Hepatocyte (in vitro differentiated cells): Measurements from ENCODE around the gene DRD5. TPM values are rescaled to one million over a fixed set of nuclear protein-coding genes. Genes with fewer than 3 reads are reported as not detected.

Experiments used
- DNase-seq: peaks from one replicate; pipeline ENCODE4 v3.0.0-alpha.2; 2016; ENCODE audit warnings: low spot score
- H2AFZ ChIP-seq: fragments of 200-600 bp; sonication (generic); 2 replicates; pipeline ENCODE4 v1.6.0; 2016; ENCODE audit warnings: antibody characterized with exemption, mild to moderate bottlenecking
- H3K27ac ChIP-seq: fragments of 200-600 bp; sonication (generic); 2 replicates; pipeline ENCODE4 v1.5.1; 2016; ENCODE audit warnings: mild to moderate bottlenecking
- H3K27me3 ChIP-seq: fragments of 200-600 bp; sonication (generic); 2 replicates; pipeline ENCODE4 v1.6.1; 2016
- H3K36me3 ChIP-seq: fragments of 200-600 bp; sonication (generic); replicated peaks from 2 replicates; pipeline ENCODE4 v1.5.1; 2016; ENCODE audit warnings: low read depth; ENCODE audit not compliant: insufficient read depth
- H3K4me1 ChIP-seq: fragments of 200-600 bp; sonication (generic); 2 replicates; pipeline ENCODE4 v1.5.1; 2016; ENCODE audit warnings: mild to moderate bottlenecking, moderate library complexity; ENCODE audit not compliant: insufficient read depth
- H3K4me2 ChIP-seq: fragments of 200-600 bp; sonication (generic); 2 replicates; pipeline ENCODE4 v1.6.0; 2016
- H3K4me3 ChIP-seq: fragments of 200-600 bp; sonication (generic); 2 replicates; pipeline ENCODE4 v1.5.1; 2016; ENCODE audit warnings: mild to moderate bottlenecking
- H3K79me2 ChIP-seq: fragments of 200-600 bp; sonication (generic); 2 replicates; pipeline ENCODE4 v1.6.0; 2017; ENCODE audit warnings: mild to moderate bottlenecking
- H3K9me2 ChIP-seq: fragments of 200-600 bp; sonication (generic); replicated peaks from 2 replicates; pipeline ENCODE4 v1.6.0; 2017; ENCODE audit warnings: mild to moderate bottlenecking; ENCODE audit not compliant: insufficient read depth
- H3K9me3 ChIP-seq: fragments of 200-600 bp; sonication (generic); 2 replicates; pipeline ENCODE4 v1.5.1; 2016; ENCODE audit warnings: low read depth, mild to moderate bottlenecking
- H4K20me1 ChIP-seq: fragments of 200-600 bp; sonication (generic); 2 replicates; pipeline ENCODE4 v1.6.0; 2016; ENCODE audit warnings: mild to moderate bottlenecking; ENCODE audit not compliant: insufficient read depth, poor library complexity, severe bottlenecking
- EZH2 ChIP-seq: fragments of 200-600 bp; sonication (generic); IDR thresholded peaks from 2 replicates; pipeline ENCODE4 v1.6.1; 2016; ENCODE audit warnings: antibody characterized with exemption, mild to moderate bottlenecking, borderline replicate concordance
- EZH2phosphoT487 ChIP-seq: fragments of 200-600 bp; sonication (generic); IDR thresholded peaks from one replicate; pipeline ENCODE4 v1.6.1; 2018; ENCODE audit warnings: antibody characterized with exemption, mild to moderate bottlenecking, low read depth, moderate library complexity; ENCODE audit not compliant: unreplicated experiment, severe bottlenecking
- WGBS: methylation state at CpG from one replicate; pipeline ENCODE4 v1.1.6; 2016; ENCODE audit warnings: low lambda C conversion rate; ENCODE audit errors: missing lambda C conversion rate; 5-methylcytosine and 5-hydroxymethylcytosine counted together
- polyA plus RNA-seq: library from polyadenylated mRNA; unstranded; fragments of >200 nt; fragmentation: Nextera tagmentation; extraction: Ambion mirVana; gene quantifications from 2 replicates; pipeline ENCODE4 v1.2.1, GENCODE V29; 2016
- total RNA-seq: library from RNA; depleted of rRNA; stranded (reverse); fragments of >200 nt; gene quantifications from 2 replicates; pipeline ENCODE4 v1.2.3, GENCODE V29; 2014
- TF ChIP-seq, protein P1 (sequence below): fragments of 200-600 bp; sonication (generic); IDR thresholded peaks from 2 replicates; pipeline ENCODE4 v1.5.1; 2016; ENCODE audit warnings: antibody characterized with exemption, mild to moderate bottlenecking; ENCODE audit not compliant: poor library complexity

The DRD5 gene
- total and polyA plus RNA-seq, 2 experiments from 2014 or later: not detected

DNA sequence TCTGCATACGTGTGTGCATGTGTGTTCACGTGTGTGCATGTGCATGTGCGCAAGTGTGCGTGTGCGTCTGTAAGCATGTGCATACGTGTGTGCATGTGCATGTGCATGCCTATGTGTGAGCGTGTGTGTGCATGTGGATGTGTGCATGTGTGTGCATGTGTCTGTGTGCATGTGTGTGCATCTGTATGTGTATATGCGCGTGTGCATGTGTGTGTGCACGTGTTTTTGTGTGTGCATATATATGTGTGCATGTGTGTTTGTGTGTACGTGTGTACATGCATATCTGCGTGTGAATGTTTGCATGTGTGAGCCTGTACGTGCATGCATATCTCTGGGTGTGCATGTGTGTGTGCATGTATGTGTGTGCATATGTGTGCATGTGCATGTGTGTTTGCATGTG is 35.7 kb upstream of the DRD5 start:
- no peak overlapping the region for H2AFZ ChIP-seq

DNA sequence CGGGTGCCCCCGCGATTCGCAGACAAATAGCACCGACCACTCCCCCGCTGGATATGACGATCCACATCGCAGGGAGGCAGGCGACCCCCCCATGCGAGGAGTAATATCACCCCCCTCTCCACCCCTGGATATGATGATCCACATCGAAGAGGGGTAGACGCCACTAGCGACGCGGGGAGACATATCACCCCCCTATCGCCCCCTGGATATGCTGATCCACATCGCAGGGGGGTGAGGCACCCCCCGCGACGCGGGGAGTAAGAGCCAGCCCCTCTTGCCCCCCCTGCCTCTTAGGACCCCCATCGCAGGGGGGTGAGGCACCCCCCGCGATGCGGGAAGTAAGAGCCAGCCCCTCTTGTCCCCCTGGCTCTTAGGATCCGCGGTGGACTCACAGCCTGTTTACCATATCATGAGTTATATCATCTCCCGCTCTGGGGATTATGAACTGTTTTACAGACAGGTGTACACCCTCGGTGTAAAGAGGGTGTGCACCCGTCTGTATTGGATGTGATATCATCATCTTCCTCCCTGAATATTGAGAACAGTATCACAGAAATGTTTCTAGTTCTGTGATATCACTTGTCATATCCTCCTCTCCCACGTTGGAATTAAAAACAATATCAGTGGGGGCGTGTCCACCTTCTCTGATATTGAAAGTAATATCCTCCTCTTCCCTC is 22.7 kb upstream of the DRD5 start:
- Histone ChIP-seq H2AFZ (no peak overlapping the region), H3K9me3 (no peaks in the 10 kb centered on the region), H3K36me3 (no peaks in the 10 kb centered on the region), H3K4me1 (no peaks in the 10 kb centered on the region), H3K79me2 (no peaks in the 10 kb centered on the region), H3K27ac (no peak overlapping the region), H3K27me3 (no peaks in the 10 kb centered on the region), H4K20me1 (no peaks in the 10 kb centered on the region), H3K9me2 (no peaks in the 10 kb centered on the region), H3K4me2 (no peak overlapping the region), H3K4me3 (no peak overlapping the region)
- 74% methylated on average over 17 of the region's 32 CpGs for WGBS
- DNase-seq: no peak
- TF ChIP-seq, protein P1, sequence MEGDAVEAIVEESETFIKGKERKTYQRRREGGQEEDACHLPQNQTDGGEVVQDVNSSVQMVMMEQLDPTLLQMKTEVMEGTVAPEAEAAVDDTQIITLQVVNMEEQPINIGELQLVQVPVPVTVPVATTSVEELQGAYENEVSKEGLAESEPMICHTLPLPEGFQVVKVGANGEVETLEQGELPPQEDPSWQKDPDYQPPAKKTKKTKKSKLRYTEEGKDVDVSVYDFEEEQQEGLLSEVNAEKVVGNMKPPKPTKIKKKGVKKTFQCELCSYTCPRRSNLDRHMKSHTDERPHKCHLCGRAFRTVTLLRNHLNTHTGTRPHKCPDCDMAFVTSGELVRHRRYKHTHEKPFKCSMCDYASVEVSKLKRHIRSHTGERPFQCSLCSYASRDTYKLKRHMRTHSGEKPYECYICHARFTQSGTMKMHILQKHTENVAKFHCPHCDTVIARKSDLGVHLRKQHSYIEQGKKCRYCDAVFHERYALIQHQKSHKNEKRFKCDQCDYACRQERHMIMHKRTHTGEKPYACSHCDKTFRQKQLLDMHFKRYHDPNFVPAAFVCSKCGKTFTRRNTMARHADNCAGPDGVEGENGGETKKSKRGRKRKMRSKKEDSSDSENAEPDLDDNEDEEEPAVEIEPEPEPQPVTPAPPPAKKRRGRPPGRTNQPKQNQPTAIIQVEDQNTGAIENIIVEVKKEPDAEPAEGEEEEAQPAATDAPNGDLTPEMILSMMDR: no peak
- no peak for TF ChIP-seq EZH2phosphoT487
- TF ChIP-seq EZH2: no peak

More for the DNA sequence above, 35.7 kb upstream of the DRD5 start:
- no peaks in the 10 kb centered on the region for H3K9me3 ChIP-seq
- no peak overlapping the region for H3K4me3 ChIP-seq
- H3K9me2 ChIP-seq: no peaks in the 10 kb centered on the region
- no peak overlapping the region for H3K27ac ChIP-seq
- H3K79me2 ChIP-seq: no peaks in the 10 kb centered on the region
- WGBS: 96% methylated on average over 13 of the region's 13 CpGs
- H4K20me1 ChIP-seq: no peaks in the 10 kb centered on the region
- TF ChIP-seq, protein P1: no peak
- no peak for TF ChIP-seq EZH2
- no peak for TF ChIP-seq EZH2phosphoT487
- no peak overlapping the region for H3K4me2 ChIP-seq
- H3K36me3 ChIP-seq: no peaks in the 10 kb centered on the region
- no peak for DNase-seq
- no peaks in the 10 kb centered on the region for H3K27me3 ChIP-seq
- H3K4me1 ChIP-seq: no peaks in the 10 kb centered on the region

DNA sequence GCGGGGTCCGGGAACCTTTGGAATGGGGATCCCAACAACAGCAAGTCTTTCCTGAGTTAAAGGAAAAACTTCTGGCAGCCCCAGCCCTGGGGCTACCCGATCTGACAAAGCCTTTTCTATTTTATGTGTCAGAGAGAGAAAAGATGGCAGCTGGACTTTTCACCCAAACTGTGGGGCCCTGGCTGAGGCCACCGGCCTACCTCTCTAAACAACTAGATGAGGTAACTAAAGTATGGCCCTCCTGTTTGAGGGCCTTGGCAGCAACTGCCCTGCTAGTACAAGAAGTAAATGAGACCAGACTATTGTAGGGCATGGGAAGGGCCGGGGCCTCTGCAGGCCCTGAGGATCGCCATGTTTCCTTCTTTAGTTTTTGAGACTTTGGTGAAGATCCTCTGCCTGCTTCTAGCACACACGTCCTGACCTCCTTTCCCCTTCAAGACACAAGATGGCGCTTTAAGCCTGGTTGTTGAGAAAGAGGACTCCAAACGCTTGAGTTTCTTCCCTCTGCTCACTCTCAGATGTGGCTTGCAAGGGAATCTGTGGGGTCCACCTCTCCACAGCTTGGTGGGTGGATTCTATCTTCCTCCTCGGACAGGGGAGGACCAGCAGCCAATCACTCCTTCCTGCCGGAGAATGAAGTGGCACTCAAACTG is 18.5 kb upstream of the DRD5 start:
- no peak overlapping the region for H3K27ac ChIP-seq
- H3K27me3 ChIP-seq: no peaks in the 10 kb centered on the region
- no peaks in the 10 kb centered on the region for H3K4me1 ChIP-seq
- whole genome bisulfite sequencing: 44% methylated on average over 11 of the region's 11 CpGs
- no peak overlapping the region for H3K4me3 ChIP-seq
- peak; percentile 86 for DNase-seq
- no peaks in the 10 kb centered on the region for H3K9me2 ChIP-seq
- H3K9me3 ChIP-seq: no peaks in the 10 kb centered on the region
- TF ChIP-seq EZH2: no peak
- no peak for TF ChIP-seq EZH2phosphoT487
- TF ChIP-seq, protein P1: peak; percentile 82
- H3K4me2 ChIP-seq: no peak overlapping the region
- no peaks in the 10 kb centered on the region for H4K20me1 ChIP-seq
- H3K36me3 ChIP-seq: no peaks in the 10 kb centered on the region
- peak overlapping the region; percentile 27 for H2AFZ ChIP-seq
- no peaks in the 10 kb centered on the region for H3K79me2 ChIP-seq
